Putamen (tissue), 1 donor: ENCODE results near the gene ADARB2.

Source experiments
- DNase-seq: peaks from one replicate; pipeline ENCODE4 v3.0.0-alpha.2; 2016; ENCODE audit warnings: low spot score

Gene ADARB2

GRCh38 chr10:1154531-1155295 lies 582.6 kb downstream of the ADARB2 start:
- no peak for DNase-seq

GRCh38 chr10:1153805-1154351 lies 583.4 kb downstream of the ADARB2 start:
- DNase-seq: no peak

- no peak for DNase-seq
These were observed 584.0 kb downstream of the ADARB2 start for GRCh38 chr10:1153251-1153763.

GRCh38 chr10:1152386-1153250 lies 584.7 kb downstream of the ADARB2 start:
- no peak for DNase-seq

- no peak for DNase-seq
These were observed 586.0 kb downstream of the ADARB2 start for GRCh38 chr10:1151076-1152033.

- DNase-seq: no peak
These were observed 586.7 kb downstream of the ADARB2 start for GRCh38 chr10:1150638-1150955.

GRCh38 chr10:1149793-1150637 lies 587.3 kb downstream of the ADARB2 start:
- no peak for DNase-seq

- no peak for DNase-seq
These were observed 588.3 kb downstream of the ADARB2 start for GRCh38 chr10:1148855-1149605.

- no peak for DNase-seq
These were observed 589.5 kb downstream of the ADARB2 start for GRCh38 chr10:1147810-1148209.

- no peak for DNase-seq
These were observed 594.7 kb downstream of the ADARB2 start for GRCh38 chr10:1142596-1142995.

GRCh38 chr10:1141701-1142100 lies 595.6 kb downstream of the ADARB2 start:
- DNase-seq: no peak

- no peak for DNase-seq
These were observed 596.1 kb downstream of the ADARB2 start for GRCh38 chr10:1141261-1141660.

GRCh38 chr10:1138529-1138928 lies 598.8 kb downstream of the ADARB2 start:
- DNase-seq: no peak

GRCh38 chr10:1137499-1138163 lies 599.7 kb downstream of the ADARB2 start:
- no peak for DNase-seq

GRCh38 chr10:1136268-1136667 lies 601.1 kb downstream of the ADARB2 start:
- no peak for DNase-seq

GRCh38 chr10:1134156-1134555 lies 603.2 kb downstream of the ADARB2 start:
- DNase-seq: no peak

- DNase-seq: no peak
These were observed 603.8 kb downstream of the ADARB2 start for GRCh38 chr10:1133495-1134045.

- DNase-seq: no peak
These were observed 604.7 kb downstream of the ADARB2 start for GRCh38 chr10:1132584-1132983.
